Adrenal gland (tissue), 5 donors: ENCODE results near the gene XCL2.

Source experiments
- POLR2A ChIP-seq, 2 donors: fragments of 450-650 bp; IDR thresholded peaks; one replicate each; pipeline ENCODE4 v1.6.1; 2017; ENCODE audit warnings: antibody characterized with exemption in 2 of 2, mild to moderate bottlenecking in 2 of 2, moderate library complexity in 1 of 2
- TF ChIP-seq, protein P1 (sequence below), 6 experiments: fragments of 450-650 bp in 4 of 6; fragments of 200-600 bp in 2 of 6; sonication (generic) in 1 of 6; IDR thresholded peaks; 1 replicate in 5 of 6; 2 replicates in 1 of 6; pipeline versions ENCODE4 v1.5.1 to v1.8.0; 2016 to 2021; ENCODE audit warnings: antibody characterized with exemption in 6 of 6, mild to moderate bottlenecking in 2 of 6, moderate library complexity in 1 of 6
- donor health status: DM: no; HTN: no; CAD: no.

DNA sequence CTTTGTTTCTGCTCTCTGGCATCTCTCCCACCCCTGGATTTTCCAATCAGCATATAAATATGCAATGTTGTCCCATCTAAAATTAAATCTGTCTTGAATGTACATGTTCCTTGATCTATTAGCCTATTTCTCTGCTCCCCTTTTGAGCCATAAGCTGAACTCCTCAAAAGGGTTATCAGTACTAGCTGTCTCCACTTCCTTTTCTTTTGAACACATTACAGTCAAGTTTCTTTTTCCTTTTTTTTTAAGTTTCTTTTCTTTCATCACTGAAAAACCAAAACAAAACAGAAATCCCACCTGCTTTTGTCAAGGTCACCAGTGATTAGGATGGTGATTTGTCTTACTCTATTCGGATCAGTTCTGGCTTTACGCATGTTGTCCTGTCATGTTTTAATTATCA lies 29.3 kb downstream of the XCL2 start:
- TF ChIP-seq, protein P1, sequence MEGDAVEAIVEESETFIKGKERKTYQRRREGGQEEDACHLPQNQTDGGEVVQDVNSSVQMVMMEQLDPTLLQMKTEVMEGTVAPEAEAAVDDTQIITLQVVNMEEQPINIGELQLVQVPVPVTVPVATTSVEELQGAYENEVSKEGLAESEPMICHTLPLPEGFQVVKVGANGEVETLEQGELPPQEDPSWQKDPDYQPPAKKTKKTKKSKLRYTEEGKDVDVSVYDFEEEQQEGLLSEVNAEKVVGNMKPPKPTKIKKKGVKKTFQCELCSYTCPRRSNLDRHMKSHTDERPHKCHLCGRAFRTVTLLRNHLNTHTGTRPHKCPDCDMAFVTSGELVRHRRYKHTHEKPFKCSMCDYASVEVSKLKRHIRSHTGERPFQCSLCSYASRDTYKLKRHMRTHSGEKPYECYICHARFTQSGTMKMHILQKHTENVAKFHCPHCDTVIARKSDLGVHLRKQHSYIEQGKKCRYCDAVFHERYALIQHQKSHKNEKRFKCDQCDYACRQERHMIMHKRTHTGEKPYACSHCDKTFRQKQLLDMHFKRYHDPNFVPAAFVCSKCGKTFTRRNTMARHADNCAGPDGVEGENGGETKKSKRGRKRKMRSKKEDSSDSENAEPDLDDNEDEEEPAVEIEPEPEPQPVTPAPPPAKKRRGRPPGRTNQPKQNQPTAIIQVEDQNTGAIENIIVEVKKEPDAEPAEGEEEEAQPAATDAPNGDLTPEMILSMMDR (IDR thresholded peaks at IDR 0.05) = no peak
- TF ChIP-seq POLR2A (IDR thresholded peaks at IDR 0.05) = no peak
